CD14-positive monocyte (primary cell): Measurements from ENCODE around the gene PLCE1. TPM values are rescaled to one million over a fixed set of nuclear protein-coding genes. Genes with fewer than 3 reads are reported as not detected.

Experiments used
- DNase-seq, 3 donors: peaks; one replicate each; pipeline ENCODE4 v3.0.0-alpha.2; 2011 to 2022
- H2AFZ ChIP-seq: 2 replicates; pipeline ENCODE4 v1.6.0; 2012; ENCODE audit warnings: mild to moderate bottlenecking, low read depth, low read length, inconsistent platforms; ENCODE audit not compliant: insufficient read depth, poor library complexity, severe bottlenecking
- H3K27ac ChIP-seq, 2 donors: 1 replicate in 1 of 2; 2 replicates in 1 of 2; pipeline ENCODE4 v1.5.1; 2012 to 2013; ENCODE audit warnings: low read length in 2 of 2, control low read depth in 1 of 2, inconsistent platforms in 1 of 2, low read depth in 1 of 2, mild to moderate bottlenecking in 1 of 2
- H3K27me3 ChIP-seq, 2 donors: one replicate each; pipeline versions ENCODE4 v1.6.0 to v1.6.1; 2011 to 2013; ENCODE audit warnings: low read length in 2 of 2; ENCODE audit not compliant: control insufficient read depth in 2 of 2, insufficient read depth in 2 of 2
- H3K36me3 ChIP-seq, 2 donors: replicated peaks in 1 of 2; 1 replicate in 1 of 2; 2 replicates in 1 of 2; pipeline versions ENCODE4 v1.5.1 to v1.6.1; 2012 to 2013; ENCODE audit warnings: low read length in 2 of 2, control low read depth in 1 of 2, inconsistent platforms in 1 of 2, mild to moderate bottlenecking in 1 of 2; ENCODE audit not compliant: insufficient read depth in 2 of 2, control insufficient read depth in 1 of 2
- H3K4me1 ChIP-seq, 2 donors: 1 replicate in 1 of 2; 2 replicates in 1 of 2; pipeline versions ENCODE4 v1.5.1 to v1.6.1; 2012 to 2013; ENCODE audit warnings: low read length in 2 of 2, control low read depth in 1 of 2, inconsistent platforms in 1 of 2, mild to moderate bottlenecking in 1 of 2, moderate library complexity in 1 of 2; ENCODE audit not compliant: insufficient read depth in 2 of 2, control insufficient read depth in 1 of 2
- H3K4me2 ChIP-seq: replicated peaks from 2 replicates; pipeline ENCODE3; 2012; ENCODE audit warnings: low read length, moderate library complexity, mild to moderate bottlenecking; ENCODE audit not compliant: poor library complexity, severe bottlenecking; ENCODE audit errors: extremely low read depth
- H3K4me3 ChIP-seq, 3 experiments: fragments of 200-600 bp in 1 of 3; sonication (generic) in 1 of 3; replicated peaks in 1 of 3; 1 replicate in 2 of 3; 2 replicates in 1 of 3; pipeline ENCODE4 v1.5.1; 2011 to 2013; ENCODE audit warnings: low read length in 3 of 3, mild to moderate bottlenecking in 3 of 3, control low read depth in 2 of 3, low read depth in 2 of 3, inconsistent platforms in 1 of 3, moderate library complexity in 1 of 3
- H3K79me2 ChIP-seq: 2 replicates; pipeline ENCODE4 v1.6.0; 2012; ENCODE audit warnings: mild to moderate bottlenecking, control low read depth, inconsistent platforms, low read length, moderate library complexity; ENCODE audit not compliant: insufficient read depth
- H3K9ac ChIP-seq: 2 replicates; pipeline ENCODE4 v1.6.0; 2017; ENCODE audit warnings: low read length, mild to moderate bottlenecking; ENCODE audit not compliant: insufficient read depth, poor library complexity, severe bottlenecking
- H3K9me3 ChIP-seq, 2 donors: replicated peaks in 1 of 2; 1 replicate in 1 of 2; 2 replicates in 1 of 2; pipeline versions ENCODE4 v1.5.1 to v1.6.1; 2012 to 2013; ENCODE audit warnings: low read length in 2 of 2, control low read depth in 1 of 2; ENCODE audit not compliant: control insufficient read depth in 1 of 2, insufficient read depth in 1 of 2
- H4K20me1 ChIP-seq: 2 replicates; pipeline ENCODE4 v1.6.0; 2012; ENCODE audit warnings: mild to moderate bottlenecking, low read length, control low read depth, moderate library complexity; ENCODE audit not compliant: insufficient read depth
- H3K27ac Mint-ChIP-seq, 7 donors: one replicate each; pipeline ENCODE4 v1.8.0; 2020; ENCODE audit warnings: mild to moderate bottlenecking in 7 of 7, mixed read lengths in 7 of 7, moderate library complexity in 6 of 7, inconsistent platforms in 2 of 7
- H3K27me3 Mint-ChIP-seq, 3 donors: one replicate each; pipeline ENCODE4 v1.8.0; 2021 to 2022; ENCODE audit warnings: low read depth in 3 of 3, mild to moderate bottlenecking in 3 of 3, mixed read lengths in 3 of 3, moderate library complexity in 3 of 3, inconsistent platforms in 1 of 3
- H3K36me3 Mint-ChIP-seq, 2 donors: one replicate each; pipeline ENCODE4 v1.8.0; 2020; ENCODE audit warnings: mixed read lengths in 2 of 2, inconsistent platforms in 1 of 2, mild to moderate bottlenecking in 1 of 2
- H3K4me1 Mint-ChIP-seq: one replicate; pipeline ENCODE4 v1.8.0; 2020; ENCODE audit warnings: mild to moderate bottlenecking, mixed read lengths
- H3K4me3 Mint-ChIP-seq, 2 donors: one replicate each; pipeline ENCODE4 v1.8.0; 2020; ENCODE audit warnings: mild to moderate bottlenecking in 2 of 2, mixed read lengths in 2 of 2, moderate library complexity in 1 of 2
- H3K9me3 Mint-ChIP-seq, 7 donors: one replicate each; pipeline ENCODE4 v1.8.0; 2020 to 2022; ENCODE audit warnings: mixed read lengths in 7 of 7, mild to moderate bottlenecking in 6 of 7, moderate library complexity in 6 of 7, inconsistent platforms in 2 of 7
- CTCF ChIP-seq: fragments of 200-600 bp; IDR thresholded peaks from one replicate; pipeline ENCODE4 v1.8.0; 2022; ENCODE audit warnings: antibody characterized with exemption, mild to moderate bottlenecking
- WGBS: methylation state at CpG from one replicate; pipeline ENCODE4 v1.1.5; 2013; ENCODE audit warnings: missing lambda C conversion rate; ENCODE audit not compliant: insufficient coverage; 5-methylcytosine and 5-hydroxymethylcytosine counted together
- intact Hi-C, 2 donors: fragments of 100-400 bp; cut with micrococcal nuclease; formaldehyde crosslinking; loops; one replicate each; pipeline versions ENCODE4 v1.15.0 to v1.15.1; 2023
- polyA plus RNA-seq, 3 donors: library from polyadenylated mRNA; depleted of rRNA in 1 of 3; unstranded in 2 of 3; stranded (reverse) in 1 of 3; fragments of 300-500 nt in 2 of 3; fragments of >200 nt in 1 of 3; fragmentation: Illumina TruSeq in 2 of 3; gene quantifications; 1 replicate in 2 of 3; 2 replicates in 1 of 3; pipeline ENCODE4 v1.2.3, GENCODE V29; 2012 to 2021

PLCE1 gene
- polyA plus RNA-seq, 3 donors = 0.02 TPM; not detected in 1

DNA sequence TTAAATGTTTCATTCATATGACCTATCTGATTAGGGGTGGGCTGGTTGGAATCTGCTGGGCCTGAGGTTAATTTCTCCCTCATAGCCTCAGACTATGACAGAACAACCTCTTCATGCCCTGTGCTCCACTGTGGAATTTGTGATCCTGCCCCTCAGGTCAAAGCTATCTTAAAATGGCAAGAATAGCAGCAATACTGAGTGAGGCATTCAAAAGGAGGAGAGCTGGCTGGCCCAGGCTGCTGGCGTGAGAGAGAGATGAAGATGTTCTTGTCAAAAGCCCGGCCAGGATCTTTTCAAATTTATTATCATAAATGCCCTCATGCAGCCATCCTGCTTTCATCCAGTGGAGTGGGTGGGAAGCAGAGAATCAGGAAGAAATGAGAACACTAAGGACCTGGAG, 41.8 kb upstream of the PLCE1 start:
- DNase-seq = no peak
- Histone ChIP-seq H3K4me2 (no peak overlapping the region), H3K36me3 (no peaks in the 10 kb centered on the region), H2AFZ (no peak overlapping the region), H3K4me3 (no peak overlapping the region), H3K27me3 (no peaks in the 10 kb centered on the region), H3K9me3 (no peaks in the 10 kb centered on the region), H3K9ac (no peak overlapping the region), H3K27ac (no peak overlapping the region), H4K20me1 (no peaks in the 10 kb centered on the region), H3K4me1 (no peaks in the 10 kb centered on the region), H3K79me2 (no peaks in the 10 kb centered on the region)
- intact Hi-C loops = no loop called here
- no peak for TF ChIP-seq CTCF
- no peak overlapping the region for H3K27ac Mint-ChIP-seq
- H3K36me3 Mint-ChIP-seq = no peaks in the 10 kb centered on the region
- H3K4me1 Mint-ChIP-seq = no peaks in the 10 kb centered on the region
- WGBS = no CpG with 5 or more reads among the region's 2 CpGs
- peaks cover 0 to 4% (median 0%) of the 10 kb centered on the region in 7 donors for H3K9me3 Mint-ChIP-seq
- peaks cover 0 to 2% (median 1%) of the 10 kb centered on the region in 3 donors for H3K27me3 Mint-ChIP-seq
- H3K4me3 Mint-ChIP-seq = no peak overlapping the region

- Histone ChIP-seq H3K27me3 (no peaks in the 10 kb centered on the region), H3K4me3 (no peak overlapping the region), H3K9me3 (no peaks in the 10 kb centered on the region), H4K20me1 (no peaks in the 10 kb centered on the region), H3K79me2 (no peaks in the 10 kb centered on the region), H3K9ac (no peak overlapping the region), H3K36me3 (no peaks in the 10 kb centered on the region), H3K4me2 (no peak overlapping the region), H2AFZ (no peak overlapping the region), H3K27ac (no peak overlapping the region), H3K4me1 (no peaks in the 10 kb centered on the region)
- intact Hi-C loops = no loop called here
- H3K4me3 Mint-ChIP-seq = no peak overlapping the region
- no peak for TF ChIP-seq CTCF
- H3K4me1 Mint-ChIP-seq = no peaks in the 10 kb centered on the region
- WGBS = no CpG with 5 or more reads among the region's 8 CpGs
- H3K27ac Mint-ChIP-seq = no peak overlapping the region
- DNase-seq = no peak
- peaks cover 0 to 2% (median 1%) of the 10 kb centered on the region in 7 donors for H3K9me3 Mint-ChIP-seq
- H3K27me3 Mint-ChIP-seq = peaks cover 0 to 2% (median 1%) of the 10 kb centered on the region in 3 donors
- H3K36me3 Mint-ChIP-seq = no peaks in the 10 kb centered on the region
Observed at GRCh38 chr10:93954299-93954698, 39.4 kb upstream of the PLCE1 start.
